HG03045 (cell line): ENCODE results near the gene RABGAP1L.
"Not testable (repeated sequence)": the region's sequence is repeated elsewhere in the genome, so short reads cannot be mapped to it uniquely, and the experiment has no call there.

ENCODE experiments used
- ATAC-seq: cut with Tn5 transposase; IDR thresholded peaks from one replicate; pipeline ENCODE4 v1.9.1; 2021; ENCODE audit warnings: mild to moderate bottlenecking, moderate library complexity; ENCODE audit not compliant: unreplicated experiment

The RABGAP1L gene

DNA sequence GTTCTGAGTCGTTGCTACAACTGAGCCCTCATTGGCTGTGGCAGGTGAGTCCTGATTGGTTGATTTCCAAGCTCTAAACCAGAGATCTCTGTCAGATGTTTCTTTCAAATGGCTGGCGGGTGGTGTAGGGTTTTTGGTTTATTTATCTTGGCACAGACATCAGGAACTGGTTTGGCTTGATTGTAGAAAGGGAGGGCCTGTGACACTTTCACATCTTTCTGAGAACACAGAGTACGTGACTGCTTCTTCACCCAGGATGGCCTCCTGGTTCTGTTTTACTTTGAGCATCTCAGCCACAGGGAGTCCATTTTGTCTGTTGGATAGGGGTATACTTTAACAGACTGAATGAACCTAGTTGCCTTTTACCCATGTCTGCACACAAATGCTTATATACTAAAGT lies 199.0 kb downstream of the RABGAP1L start:
- no peak for ATAC-seq

DNA sequence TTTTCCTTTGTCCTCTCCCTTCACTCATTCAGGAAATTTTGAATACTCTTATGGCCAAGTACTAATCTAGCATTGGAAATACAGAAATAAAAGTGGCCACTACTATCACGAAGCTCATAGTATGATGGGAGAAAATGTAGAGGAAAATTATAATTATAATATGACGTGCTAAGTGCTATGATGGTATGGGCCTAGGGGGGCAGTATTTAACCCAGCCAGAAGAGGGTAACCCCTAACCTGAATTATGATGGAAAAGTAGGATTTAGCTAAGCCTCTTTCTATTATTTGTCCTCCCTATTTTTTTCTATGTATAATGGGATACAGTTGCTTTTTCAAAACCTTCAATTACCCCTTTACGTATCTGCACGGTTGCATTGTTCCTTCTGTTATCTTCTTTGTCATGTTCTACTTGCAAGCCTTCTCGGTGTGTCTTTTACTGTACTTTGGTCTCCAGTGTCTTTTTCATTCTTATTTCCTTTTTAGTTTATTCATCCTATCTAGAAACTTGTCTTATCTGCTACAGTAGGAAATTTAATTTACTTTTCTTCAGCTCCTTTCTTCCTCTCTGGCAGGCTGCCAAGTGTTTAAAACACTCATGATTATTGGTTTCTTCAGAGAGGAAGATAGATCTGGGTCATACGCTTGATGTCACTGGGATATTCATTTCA lies 199.6 kb downstream of the RABGAP1L start:
- ATAC-seq = no peak

DNA sequence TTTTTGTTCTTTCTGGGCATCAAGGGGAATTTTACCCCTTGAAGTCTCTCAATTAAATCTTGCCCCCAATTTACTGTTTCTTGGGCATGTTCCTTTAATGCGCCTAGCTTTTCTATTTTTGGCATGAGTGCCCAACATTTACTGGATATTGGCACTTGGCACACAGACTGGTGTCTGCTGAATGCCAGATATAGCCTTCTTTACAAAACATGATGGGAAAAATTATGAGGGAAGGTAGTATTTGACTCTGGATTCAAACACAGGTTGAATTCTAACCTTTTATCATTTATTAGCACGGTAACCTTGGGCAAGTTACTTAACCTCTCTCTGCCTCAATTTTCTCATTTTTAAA lies 200.1 kb downstream of the RABGAP1L start:
- ATAC-seq = no peak

DNA sequence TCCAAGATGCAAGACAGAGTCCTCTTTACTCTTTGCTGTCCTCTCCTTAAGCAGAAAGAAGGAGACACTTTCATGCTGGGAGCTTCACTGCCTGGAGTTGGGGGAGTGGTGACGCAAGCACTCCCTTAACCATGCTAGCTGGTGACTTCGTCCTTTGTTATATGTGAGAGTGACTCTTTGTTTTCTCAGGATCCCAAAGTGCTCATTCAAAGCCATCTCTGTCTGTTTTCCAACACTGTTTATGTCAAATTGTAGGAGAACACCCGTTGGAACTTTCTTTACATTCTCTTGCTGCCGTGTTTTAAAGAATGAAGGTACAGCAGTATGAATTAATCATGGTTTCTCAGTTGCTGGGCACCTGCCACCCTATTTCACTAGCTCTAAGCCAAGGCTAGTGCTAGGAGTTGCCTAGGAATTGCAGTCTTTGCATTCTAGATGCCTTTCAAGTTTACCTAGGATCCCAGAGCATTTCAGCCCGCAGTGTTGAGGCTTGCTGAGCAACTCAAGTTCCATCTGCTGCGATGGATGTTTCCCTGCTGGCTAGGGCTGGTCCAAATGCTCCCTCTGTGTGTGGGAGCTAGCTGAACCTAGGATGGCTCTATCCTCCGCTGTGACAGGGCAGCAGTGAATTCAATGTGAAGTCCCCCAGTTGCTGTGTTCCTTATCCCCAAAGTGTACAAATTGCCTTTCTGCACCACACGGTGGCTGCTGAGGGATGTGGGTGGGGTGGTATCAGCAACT lies 205.8 kb downstream of the RABGAP1L start:
- ATAC-seq = no peak

DNA sequence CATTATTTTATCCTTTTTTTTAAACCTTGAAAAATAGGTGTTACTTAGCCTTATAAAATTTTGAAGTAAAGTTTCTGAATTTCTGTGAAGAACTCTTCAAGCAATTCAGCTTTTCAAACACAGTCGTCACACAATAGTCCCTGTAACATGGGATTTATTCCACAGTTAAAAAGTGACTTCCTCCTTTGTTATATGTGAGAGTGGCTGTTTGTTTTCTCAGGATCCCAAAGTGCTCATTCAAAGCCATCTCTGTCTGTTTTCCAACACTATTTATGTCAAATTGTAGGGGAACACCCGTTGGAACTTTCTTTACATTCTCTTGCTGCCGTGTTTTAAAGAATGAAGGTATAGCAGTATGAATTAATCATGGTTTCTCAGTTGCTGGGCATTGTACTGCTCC lies 207.6 kb downstream of the RABGAP1L start:
- ATAC-seq = no peak

DNA sequence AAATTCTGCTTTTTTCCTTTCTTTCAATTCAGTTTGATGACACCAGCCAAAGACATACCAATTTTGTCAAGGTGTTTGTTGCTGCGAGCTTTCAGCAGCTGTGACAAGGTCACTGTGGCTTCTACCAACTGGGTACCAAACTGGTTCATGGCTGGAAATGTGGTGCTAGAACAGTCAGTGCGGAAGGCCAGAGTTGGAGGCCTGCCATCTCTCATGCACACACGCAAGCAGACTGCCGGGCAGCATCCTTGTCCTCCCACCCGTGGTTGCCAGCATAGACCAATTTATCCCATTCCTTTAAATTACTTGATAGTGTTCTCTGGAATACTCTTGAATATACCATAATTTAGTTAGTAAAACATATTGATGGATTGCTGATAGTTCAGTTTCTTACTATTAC lies 208.6 kb downstream of the RABGAP1L start:
- ATAC-seq = no peak

DNA sequence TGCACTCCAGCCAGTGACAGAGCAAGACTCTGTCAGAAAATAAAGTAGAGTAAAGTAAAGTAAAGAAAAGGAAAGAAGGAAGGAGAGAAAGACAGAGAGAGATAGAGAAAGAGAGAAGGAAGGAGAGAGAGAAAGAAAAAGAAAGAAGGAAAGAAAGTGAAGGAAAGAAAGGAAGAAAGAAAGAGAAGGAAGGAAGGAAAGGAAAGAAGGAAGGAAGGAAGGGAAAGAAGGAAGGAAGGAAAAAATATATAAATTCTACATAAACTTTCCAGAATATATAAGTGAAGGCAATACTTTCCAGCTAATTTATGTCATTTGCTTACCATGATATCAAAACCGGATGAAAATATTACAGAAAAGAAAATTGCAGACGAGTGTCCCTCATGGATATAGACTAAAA lies 216.7 kb downstream of the RABGAP1L start:
- no peak for ATAC-seq

DNA sequence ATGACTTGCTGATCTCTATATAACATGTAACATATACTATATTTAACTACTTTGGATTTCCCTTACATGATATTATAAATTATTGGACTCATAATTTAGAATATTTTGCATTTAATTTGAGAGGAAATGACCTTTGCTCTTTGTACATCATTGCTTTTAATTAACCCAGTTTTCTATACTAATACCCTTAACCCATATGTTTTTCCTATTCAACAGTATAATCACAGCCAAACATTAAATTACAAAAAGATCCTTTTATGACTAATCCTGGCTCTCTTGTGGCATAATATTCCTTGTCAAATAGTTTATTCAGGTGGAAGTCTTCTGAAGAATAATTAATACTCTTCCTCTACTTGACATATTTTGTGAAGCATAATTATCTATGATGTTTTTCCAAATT lies 232.4 kb downstream of the RABGAP1L start:
- no peak for ATAC-seq

DNA sequence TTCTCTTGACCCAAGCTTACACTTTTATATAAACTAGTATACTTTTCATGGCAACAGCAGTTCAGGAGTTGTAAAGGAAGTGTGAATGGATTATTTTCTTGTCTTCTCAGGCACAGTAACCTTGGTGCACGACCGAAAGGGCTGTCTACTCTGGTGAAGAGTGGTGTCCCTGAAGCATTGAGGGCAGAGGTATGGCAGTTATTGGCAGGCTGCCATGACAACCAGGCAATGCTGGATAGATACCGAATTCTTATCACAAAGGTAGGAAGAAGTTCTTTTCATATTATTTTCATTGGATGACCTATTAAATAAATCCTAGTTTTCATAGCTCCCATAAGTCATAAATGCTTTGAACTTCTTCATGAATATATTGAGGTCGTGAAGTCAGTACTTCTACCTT lies 234.6 kb downstream of the RABGAP1L start:
- ATAC-seq = no peak

DNA sequence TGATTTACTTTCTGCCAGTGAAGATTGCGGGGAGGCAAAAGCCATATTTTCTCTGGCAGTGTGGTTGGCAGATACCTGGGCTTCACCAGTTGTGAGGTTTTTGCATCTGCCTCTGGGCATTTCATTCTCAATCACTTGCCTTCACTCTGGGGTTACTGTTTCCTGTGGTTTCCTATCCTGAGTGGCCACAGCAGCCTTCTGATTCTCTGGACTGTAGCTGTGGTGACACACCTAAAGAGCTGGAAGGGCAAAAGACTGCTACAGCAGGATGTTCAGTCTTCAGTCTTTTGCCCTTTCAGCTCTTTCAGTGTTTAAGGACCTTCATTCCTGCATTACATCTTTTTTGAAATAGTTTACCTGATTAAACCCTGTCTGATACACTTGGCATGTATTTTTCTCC lies 237.9 kb downstream of the RABGAP1L start:
- no peak for ATAC-seq

DNA sequence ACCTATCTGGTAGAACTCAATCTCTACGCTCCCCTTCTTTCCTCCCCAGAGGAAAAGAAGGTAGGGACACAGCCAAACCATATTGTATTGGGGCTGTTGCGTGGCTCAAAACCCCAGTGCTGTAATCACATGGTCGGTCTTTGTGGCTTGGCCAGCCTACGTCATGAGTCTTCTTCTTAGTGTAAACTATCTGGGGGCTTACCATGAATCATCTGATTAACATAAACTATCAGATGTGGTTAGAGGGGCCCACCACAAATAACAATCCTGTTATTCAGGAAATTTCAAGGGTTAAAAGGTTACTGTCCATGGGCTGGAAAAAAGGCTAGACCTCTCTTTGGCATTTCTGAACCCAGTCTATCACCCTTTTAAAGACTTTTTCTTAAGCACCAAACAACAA lies 238.9 kb downstream of the RABGAP1L start:
- no peak for ATAC-seq

DNA sequence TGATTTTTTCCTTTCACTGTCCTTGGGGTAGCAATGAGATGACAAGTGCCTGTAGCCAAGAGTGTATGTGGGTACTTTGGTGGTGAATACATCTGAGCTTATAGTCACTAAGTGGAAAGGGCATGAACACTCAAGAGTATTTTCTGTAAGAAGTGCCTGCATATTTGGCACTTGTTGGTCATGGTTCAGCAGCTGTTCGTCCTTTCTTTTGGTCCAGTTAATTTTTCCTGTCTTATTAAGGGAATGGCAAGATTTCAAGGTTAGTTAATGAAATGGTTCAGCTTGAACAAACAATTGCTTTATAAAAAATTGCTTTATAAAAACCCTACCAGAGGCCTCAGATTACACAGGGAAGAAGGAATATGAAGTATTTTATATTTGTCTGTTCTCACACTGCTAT lies 239.9 kb downstream of the RABGAP1L start:
- ATAC-seq = no peak

DNA sequence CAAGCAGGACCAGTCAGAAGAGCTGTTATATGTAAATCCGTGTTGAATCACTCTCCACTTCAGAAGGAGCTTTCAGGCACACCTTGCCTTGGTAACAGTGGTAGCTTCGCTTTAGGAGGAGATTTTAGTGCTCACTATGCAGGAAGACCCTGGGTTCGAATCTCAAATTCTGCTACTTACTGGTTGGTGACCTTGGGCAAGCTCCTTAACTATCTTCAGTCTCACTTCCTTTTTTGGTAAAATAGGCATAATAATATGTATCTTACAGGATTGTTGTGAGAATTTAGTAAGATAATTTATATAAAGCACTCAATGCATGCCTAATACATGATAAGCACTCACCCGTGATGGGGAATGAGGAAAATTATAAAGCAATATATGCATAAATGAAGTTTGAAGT lies 241.8 kb downstream of the RABGAP1L start:
- ATAC-seq = no peak

DNA sequence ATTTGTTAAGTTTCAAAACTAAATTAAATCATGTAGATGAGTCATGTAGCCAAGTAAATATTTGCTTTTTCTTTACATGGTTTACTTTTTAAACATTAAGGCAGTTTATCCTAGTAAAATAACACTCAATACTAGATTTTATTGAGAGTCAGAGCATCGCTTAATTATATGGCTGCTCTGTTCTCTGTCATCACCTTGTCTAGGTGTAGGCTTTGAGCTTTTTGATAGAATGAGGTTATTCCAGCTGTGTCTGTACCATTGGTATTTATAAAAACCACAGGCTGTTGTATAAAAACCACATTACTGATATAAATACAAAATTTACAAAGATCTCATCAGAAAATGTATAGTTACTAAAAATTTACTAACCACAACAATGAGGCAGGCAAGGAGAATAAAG lies 245.9 kb downstream of the RABGAP1L start:
- ATAC-seq = no peak

DNA sequence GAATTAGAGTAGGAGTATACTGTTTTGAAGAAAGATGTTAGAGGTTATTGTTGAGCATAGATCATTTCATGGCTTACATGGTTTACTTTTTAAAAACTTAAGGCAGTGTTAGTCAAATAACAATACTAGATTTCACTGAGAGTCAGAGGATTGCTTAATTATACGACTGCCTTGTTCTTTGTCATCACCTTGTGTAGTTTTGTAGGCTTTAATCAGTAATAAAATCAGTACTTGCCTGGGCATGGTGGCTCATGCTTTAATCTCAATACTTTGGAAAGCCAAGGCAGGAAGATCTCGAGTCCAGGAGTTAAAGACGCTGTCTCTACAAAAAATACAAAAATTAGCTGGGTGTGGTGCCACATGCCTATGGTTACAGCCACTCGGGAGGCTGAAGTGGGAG lies 247.1 kb downstream of the RABGAP1L start:
- no peak for ATAC-seq

DNA sequence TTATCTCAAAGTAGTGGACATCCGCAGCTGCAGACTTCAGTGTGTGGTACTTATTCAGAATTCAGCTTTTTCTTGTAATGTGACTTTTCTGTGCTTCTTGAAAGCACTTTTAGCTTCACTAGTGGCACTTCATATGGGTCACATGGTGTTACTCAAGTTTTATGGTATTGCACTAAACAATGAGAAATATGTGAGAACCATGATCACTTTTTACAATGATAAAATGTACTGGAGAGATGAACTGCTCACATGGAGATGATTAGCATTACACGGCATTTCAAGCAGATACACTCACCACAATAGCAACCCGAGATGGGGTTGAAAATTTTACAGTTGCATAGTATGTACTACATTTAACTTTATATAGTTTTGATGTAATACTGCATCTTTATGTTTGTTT lies 248.3 kb downstream of the RABGAP1L start:
- no peak for ATAC-seq

DNA sequence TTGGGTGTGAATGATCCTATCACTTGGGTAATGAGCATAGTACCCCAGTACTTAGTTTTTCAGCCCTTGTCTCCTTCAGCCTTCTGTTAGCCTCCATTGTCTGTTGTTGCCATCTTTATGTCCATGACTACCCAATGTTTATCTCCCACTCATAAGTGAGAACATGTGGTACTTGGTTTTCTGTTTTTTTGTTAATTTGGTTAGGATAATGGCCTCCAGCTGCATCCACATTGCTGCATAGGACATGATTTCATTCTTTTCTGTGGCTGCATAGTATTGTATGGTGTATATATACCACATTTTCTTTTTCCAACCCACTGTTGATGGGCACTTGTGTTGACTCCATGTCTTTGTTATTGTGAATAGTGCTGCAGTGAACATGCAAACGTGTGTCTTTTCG lies 248.8 kb downstream of the RABGAP1L start:
- no peak for ATAC-seq

DNA sequence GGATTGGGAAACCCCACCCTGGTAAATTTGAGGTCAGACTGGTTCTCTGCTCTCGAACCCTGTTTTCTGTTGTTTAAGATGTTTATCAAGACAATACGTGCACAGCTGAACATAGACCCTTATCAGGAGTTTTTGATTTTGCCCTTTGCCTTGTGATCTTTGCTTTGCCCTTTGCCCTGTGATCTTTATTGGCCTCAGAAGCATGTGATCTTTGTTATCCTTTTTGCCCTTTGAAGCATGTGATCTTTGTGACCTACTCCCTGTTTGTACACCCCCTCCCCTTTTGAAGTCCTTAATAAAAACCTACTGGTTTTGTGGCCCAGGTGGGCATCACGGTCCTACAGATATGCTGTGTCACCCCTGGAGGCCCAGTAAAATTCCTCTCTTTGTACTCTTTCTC lies 250.5 kb downstream of the RABGAP1L start:
- not testable (repeated sequence) for ATAC-seq

DNA sequence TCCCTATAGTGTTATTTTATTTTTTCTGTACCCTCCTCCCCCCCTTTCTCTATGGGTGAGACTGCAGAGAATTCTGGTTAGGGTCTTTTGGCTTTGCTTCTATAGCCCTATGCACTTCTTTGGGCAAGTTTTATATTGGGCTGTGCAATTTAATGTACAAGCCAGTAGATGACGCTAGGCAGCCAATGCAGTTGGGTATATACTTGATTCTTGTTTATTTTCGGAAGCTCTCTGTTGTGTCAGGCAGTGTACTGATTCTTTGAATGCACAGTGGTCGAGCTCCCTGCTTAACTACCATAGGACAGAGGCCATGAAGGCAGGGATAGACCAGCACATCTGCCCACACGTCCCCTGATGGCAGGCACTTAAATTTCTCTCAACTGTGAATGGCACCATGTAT lies 254.3 kb downstream of the RABGAP1L start:
- ATAC-seq = no peak

DNA sequence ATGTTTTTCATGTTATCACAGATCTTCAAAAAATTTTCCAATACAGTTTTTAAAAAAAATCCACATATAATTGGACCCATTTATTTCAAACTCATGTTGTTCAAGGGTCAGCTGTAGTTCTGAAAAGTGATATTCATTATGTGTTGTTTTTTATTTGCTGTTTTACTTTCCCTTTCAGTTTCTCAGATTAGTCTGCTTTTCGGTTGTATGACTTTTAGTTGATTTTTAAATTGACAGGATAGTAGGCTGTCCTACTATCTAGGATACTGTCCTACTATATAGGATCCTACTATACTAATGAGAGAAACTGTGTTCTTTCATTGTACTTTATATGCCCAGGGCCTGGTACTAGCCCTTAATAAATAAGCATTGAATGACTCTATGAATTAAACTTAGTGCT lies 254.9 kb downstream of the RABGAP1L start:
- ATAC-seq = no peak

DNA sequence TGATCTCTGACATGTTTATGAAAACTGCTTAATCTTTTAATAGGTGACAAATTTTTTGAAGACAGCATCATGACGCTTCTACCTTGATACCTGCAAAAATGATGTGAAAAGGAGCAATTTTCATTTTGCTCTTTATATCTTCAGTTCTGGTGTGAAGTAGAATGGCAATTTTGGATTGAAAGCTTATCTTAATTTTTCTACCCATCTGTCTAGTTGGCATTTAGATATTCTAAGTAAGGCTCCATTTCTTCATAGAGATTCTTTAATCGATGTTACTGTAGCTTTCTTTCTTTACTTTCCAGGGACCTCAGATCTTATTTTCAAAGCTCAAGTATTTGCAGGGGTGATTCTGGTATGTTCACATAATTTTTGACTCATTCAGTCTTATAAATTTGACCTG lies 256.2 kb downstream of the RABGAP1L start:
- no peak for ATAC-seq

DNA sequence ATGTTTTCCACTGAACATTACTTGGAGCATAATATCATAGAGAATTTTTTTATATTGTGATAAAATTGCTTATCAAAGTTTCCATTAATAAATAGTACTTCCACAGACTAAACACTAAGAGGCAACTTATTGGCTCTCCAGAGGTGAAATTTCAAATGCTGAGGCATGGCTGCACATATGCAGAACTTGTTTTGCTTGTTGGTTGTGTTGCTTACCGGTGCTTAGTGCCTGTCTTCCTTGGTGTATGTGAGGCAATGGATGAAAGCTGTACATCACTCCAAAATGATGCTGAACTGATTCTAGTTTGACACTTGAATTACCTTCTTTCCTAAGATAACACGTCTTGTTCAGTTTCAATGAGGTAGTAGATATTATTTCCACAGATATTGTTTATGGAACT lies 258.6 kb downstream of the RABGAP1L start:
- ATAC-seq = no peak

DNA sequence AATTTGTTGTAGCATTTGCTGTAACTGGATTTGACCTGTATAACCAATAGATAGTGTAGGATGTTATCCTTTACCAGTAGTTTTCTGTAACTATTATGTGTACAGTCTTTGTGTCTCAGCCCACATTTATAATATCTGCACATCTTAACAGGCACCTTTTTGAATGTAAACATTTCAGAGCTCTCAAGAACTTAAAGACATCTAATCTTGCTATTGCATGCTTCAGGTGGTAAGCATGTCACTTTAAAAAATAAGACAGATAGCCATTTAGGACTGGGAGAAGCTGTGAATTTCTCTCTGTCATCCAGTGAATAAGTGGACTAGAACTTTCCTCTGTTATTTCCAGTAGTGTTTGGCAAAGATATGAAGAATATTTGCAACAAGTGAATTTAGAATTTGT lies 265.8 kb downstream of the RABGAP1L start:
- ATAC-seq = no peak
